Measurements from ENCODE around the gene ERFL. TPM values are rescaled to one million over a fixed set of nuclear protein-coding genes. Genes with fewer than 3 reads are reported as not detected.
A peak's percentile ranks its signal among the peaks of the same experiment; 100 is the strongest.

Gene ERFL
- total and polyA plus RNA-seq, 10 donors = 0.46 to 3.0 (median 2.1) TPM

DNA sequence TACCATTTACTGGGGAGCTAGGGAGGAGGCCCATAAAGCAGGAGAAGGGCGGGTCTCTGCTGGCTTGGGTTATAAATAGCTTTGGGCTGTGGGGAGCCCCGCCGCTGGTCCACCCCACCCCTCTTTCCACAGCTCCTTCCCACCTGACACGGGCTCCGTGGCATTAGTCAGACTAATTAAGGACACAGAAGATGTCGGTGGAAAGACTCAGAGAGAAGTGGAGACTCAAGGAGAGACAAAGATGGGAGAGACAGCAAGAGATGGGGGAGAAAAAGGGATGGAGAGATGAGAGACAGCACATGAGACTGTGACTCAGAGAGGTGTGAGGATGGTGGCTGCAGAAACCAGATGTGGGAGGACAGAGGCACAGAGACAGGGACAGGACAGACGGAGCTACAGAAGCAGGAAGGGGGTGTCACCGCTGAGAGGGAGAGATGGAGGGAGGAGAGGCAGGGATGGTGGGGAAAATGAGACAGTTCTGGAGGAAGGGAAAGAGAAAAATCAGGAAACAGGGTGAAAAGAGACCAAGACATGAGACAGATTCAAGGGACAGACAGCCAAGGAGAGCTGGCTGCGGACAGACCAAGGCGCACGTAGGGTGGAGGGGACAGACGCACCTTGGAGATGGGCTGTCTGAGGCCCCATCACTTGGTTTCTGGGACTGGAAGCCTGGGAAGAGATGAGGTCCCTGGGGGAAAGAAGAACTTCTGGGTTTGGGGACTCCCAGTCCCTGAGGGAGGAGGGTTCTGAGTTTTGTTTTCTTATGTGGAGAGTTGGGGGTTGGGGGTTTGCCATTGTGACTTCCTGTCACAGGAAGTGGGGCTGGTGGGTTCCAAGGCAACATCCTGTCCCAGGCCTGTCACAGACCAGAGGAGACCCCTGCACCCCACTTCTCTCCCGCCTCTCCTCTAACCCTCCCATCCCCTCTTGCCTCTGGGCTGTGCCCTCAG is 41.2 kb downstream of the ERFL start:
- peaks cover 0 to 62% (median 27%) of the 10 kb centered on the region in 6 donors for H3K36me3 ChIP-seq

DNA sequence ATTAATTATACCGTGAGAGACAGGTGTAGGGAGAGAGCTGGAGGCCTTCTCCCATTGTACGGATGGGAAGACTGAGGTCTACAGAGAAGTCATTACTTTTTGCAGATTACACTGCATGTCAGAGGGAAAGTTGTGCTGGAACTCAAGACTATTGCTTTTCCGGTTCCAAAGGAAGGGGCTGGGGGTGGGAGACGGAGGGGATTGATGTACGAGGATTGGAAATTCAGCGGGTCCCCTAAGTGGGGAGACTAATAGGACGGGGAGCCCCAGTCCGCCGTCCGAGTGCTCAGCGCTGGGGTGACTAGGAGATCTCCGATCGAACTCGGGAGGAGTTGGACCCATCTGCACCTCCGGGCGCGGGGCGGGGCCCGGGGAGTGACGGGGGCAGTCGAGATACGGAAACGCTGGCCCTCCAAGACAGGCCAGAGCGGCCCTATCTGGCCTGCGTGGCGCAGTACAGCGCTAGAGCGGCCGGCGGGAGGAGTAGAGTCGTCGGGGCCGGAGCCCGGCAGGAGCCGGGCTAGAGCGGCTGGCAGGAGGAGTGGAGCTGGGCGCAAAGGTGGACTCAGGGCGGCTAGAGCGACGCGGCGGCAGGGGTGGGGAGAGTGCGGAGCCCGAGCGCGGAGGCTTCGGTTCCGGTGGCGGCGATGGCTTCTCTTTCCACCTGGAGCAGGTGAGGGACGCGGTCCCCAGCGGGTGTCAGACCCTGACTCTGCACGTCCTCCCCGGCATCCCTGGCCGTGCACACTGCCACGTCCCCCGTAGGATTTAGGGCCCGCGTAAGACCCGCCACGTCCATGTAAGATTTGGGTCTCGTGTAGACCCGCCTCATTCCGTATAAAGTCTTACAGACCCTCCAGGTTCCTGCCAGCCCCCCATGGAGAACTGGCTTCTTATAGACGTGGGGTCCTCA is 44.2 kb downstream of the ERFL start:
- intact Hi-C loops (cut with DNase I; ENCODE audit: low total_unique reads) = no loop called here

More for the DNA sequence above, 41.2 kb downstream of the ERFL start:
- peak; percentile 91 for DNase-seq
- peak overlapping the region; percentile 31 to 99 (median 70) for H3K4me3 ChIP-seq
- WGBS, 5 donors = 12 to 34% (median 22%) methylated on average over 13 of the region's 13 CpGs
- no peaks in the 10 kb centered on the region for H3K27me3 ChIP-seq (replicated peaks in 1 of 7)
- intact Hi-C loops (cut with DNase I; ENCODE audit: low total_unique reads) = no loop called here
- H3K27ac ChIP-seq = peak overlapping the region; percentile 77 to 99 (median 94)
- TF ChIP-seq POLR2AphosphoS5 (IDR thresholded peaks at IDR 0.05) = peak in 2 of 3 donors; percentile 48 to 74
- peak in 1 of 3 donors; percentile 24 for TF ChIP-seq POLR2A (IDR thresholded peaks at IDR 0.05)
- TF ChIP-seq, protein P1, sequence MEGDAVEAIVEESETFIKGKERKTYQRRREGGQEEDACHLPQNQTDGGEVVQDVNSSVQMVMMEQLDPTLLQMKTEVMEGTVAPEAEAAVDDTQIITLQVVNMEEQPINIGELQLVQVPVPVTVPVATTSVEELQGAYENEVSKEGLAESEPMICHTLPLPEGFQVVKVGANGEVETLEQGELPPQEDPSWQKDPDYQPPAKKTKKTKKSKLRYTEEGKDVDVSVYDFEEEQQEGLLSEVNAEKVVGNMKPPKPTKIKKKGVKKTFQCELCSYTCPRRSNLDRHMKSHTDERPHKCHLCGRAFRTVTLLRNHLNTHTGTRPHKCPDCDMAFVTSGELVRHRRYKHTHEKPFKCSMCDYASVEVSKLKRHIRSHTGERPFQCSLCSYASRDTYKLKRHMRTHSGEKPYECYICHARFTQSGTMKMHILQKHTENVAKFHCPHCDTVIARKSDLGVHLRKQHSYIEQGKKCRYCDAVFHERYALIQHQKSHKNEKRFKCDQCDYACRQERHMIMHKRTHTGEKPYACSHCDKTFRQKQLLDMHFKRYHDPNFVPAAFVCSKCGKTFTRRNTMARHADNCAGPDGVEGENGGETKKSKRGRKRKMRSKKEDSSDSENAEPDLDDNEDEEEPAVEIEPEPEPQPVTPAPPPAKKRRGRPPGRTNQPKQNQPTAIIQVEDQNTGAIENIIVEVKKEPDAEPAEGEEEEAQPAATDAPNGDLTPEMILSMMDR (IDR thresholded peaks at IDR 0.05 in 8 of 11, conservative IDR thresholded peaks at IDR 0.05 in 3 of 11) = no peak
- H3K4me1 ChIP-seq = peaks cover 24 to 95% (median 78%) of the 10 kb centered on the region in 6 donors
- no peaks in the 10 kb centered on the region for H3K9me3 ChIP-seq

DNA sequence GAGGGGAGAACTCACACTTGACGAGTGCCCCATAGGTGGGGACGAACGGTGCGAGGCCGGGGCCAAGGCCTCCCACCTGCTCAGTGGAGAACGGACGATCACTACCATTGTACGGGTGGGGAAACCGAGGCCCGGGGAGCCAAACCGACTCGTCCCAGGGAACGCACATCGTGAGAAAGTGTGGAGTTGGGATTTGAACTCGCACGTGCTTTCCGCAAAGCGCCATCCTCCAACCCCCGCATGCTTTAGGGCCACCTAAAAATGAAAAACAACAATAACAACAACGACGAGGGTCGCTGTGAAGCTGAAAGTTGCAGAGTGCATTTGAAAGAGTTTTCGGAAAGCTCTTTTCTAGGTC is 44.8 kb downstream of the ERFL start:
- TF ChIP-seq, protein P1 (IDR thresholded peaks at IDR 0.05 in 8 of 11, conservative IDR thresholded peaks at IDR 0.05 in 3 of 11) = no peak
- TF ChIP-seq POLR2AphosphoS5 (IDR thresholded peaks at IDR 0.05) (no peak), POLR2A (IDR thresholded peaks at IDR 0.05) (no peak)
- no peak for DNase-seq
- H3K27me3 ChIP-seq (replicated peaks in 1 of 7) = no peaks in the 10 kb centered on the region
- H3K4me1 ChIP-seq = peaks cover 28 to 95% (median 82%) of the 10 kb centered on the region in 6 donors
- H3K9me3 ChIP-seq = no peaks in the 10 kb centered on the region
- peaks cover 0 to 56% (median 3%) of the 10 kb centered on the region in 6 donors for H3K36me3 ChIP-seq
- WGBS, 5 donors = 0 to 1% (median 0%) methylated on average over 22 to 23 of the region's 23 CpGs
- H3K4me3 ChIP-seq = peak overlapping the region; percentile 86 to 99 (median 98)
- H3K27ac ChIP-seq = peak overlapping the region; percentile 90 to 99 (median 98)
- intact Hi-C loops (cut with DNase I; ENCODE audit: low total_unique reads) = no loop called here

More for the DNA sequence above, 44.2 kb downstream of the ERFL start:
- no peaks in the 10 kb centered on the region for H3K27me3 ChIP-seq (replicated peaks in 1 of 7)
- H3K4me3 ChIP-seq = peak overlapping the region; percentile 86 to 99 (median 98)
- peak overlapping the region; percentile 90 to 99 (median 98) for H3K27ac ChIP-seq
- 0 to 1% (median 1%) methylated on average over 39 to 66 of the region's 66 CpGs for WGBS, 5 donors
- H3K9me3 ChIP-seq = no peaks in the 10 kb centered on the region
- H3K36me3 ChIP-seq = peaks cover 0 to 56% (median 8%) of the 10 kb centered on the region in 6 donors
- DNase-seq = peak; percentile 100
- peak; percentile 35 to 88 (median 37) for TF ChIP-seq POLR2A (IDR thresholded peaks at IDR 0.05)
- peak; percentile 97 to 98 (median 98) for TF ChIP-seq POLR2AphosphoS5 (IDR thresholded peaks at IDR 0.05)
- TF ChIP-seq, protein P1 (IDR thresholded peaks at IDR 0.05 in 8 of 11, conservative IDR thresholded peaks at IDR 0.05 in 3 of 11) = peak in 9 of 11 experiments; percentile 16 to 62 (median 45)
- H3K4me1 ChIP-seq = peaks cover 28 to 95% (median 82%) of the 10 kb centered on the region in 6 donors
